ENCODE results near the gene SUPT20HL1. TPM values are rescaled to one million over a fixed set of nuclear protein-coding genes. Genes with fewer than 3 reads are reported as not detected.
"Not testable (repeated sequence)": the region's sequence is repeated elsewhere in the genome, so short reads cannot be mapped to it uniquely, and the experiment has no call there.

SUPT20HL1 gene
- total and polyA plus RNA-seq, 3 donors from 2014 or later, result 0.99 to 3.1 (median 1.5) TPM

DNA sequence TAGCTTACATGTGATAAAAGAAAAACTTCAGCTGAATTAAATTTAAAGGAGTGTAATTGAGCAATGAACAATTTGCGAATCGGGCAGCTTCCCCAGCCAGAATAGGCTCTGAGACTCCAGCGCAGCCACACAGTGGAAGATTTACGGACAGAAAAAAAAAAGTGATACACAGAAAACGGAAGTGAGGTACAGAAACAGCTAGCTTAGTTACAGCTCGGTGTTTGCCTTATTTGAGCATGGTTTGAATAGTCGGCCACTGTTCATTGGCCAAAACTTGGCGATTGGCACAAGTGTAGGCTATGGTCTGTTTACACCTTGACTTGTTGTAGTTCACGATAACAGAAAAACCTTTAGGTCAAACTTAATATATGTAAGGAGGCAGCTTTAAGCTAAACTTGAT is 16.7 kb upstream of the SUPT20HL1 start:
- H3K9me3 ChIP-seq, result no peaks in the 10 kb centered on the region
- no peak overlapping the region for H3K27ac ChIP-seq
- no peak overlapping the region for H3K4me3 ChIP-seq
- no peak for DNase-seq
- H3K36me3 ChIP-seq (ENCODE audit: low read depth, missing control alignments), result no peaks in the 10 kb centered on the region
- no peaks in the 10 kb centered on the region for H3K4me1 ChIP-seq
- no peak for TF ChIP-seq POLR2A (IDR thresholded peaks at IDR 0.05)
- TF ChIP-seq, protein P1, sequence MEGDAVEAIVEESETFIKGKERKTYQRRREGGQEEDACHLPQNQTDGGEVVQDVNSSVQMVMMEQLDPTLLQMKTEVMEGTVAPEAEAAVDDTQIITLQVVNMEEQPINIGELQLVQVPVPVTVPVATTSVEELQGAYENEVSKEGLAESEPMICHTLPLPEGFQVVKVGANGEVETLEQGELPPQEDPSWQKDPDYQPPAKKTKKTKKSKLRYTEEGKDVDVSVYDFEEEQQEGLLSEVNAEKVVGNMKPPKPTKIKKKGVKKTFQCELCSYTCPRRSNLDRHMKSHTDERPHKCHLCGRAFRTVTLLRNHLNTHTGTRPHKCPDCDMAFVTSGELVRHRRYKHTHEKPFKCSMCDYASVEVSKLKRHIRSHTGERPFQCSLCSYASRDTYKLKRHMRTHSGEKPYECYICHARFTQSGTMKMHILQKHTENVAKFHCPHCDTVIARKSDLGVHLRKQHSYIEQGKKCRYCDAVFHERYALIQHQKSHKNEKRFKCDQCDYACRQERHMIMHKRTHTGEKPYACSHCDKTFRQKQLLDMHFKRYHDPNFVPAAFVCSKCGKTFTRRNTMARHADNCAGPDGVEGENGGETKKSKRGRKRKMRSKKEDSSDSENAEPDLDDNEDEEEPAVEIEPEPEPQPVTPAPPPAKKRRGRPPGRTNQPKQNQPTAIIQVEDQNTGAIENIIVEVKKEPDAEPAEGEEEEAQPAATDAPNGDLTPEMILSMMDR (IDR thresholded peaks at IDR 0.05), result no peak
- WGBS, 2 donors, result 78 to 81% methylated on average over 9 of the region's 9 CpGs
- no peaks in the 10 kb centered on the region for H3K27me3 ChIP-seq
- intact Hi-C loops (cut with DNase I; ENCODE audit: low total_unique reads), result no loop called here

DNA sequence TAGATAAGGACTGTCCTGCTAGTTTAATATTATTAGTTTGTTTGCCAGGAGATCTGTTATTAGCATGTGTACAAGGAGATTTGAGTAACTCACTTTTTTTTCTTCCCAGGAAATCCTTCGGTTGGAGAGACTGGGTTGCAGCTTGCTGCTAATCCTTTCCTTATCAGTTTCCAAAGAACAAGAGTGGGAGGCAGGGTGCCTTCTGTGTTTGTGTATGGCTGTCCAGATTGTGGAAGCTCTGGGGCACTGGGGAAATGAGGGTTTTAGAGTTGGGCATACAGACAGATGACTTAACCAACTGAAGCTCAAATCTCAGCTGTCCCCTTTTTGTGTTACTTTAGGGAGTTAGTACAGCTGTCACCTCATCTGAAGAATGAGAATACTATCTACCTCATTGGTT is 12.6 kb upstream of the SUPT20HL1 start:
- no peaks in the 10 kb centered on the region for H3K9me3 ChIP-seq
- no peak overlapping the region for H3K4me3 ChIP-seq
- no peak for TF ChIP-seq POLR2A (IDR thresholded peaks at IDR 0.05)
- TF ChIP-seq, protein P1 (IDR thresholded peaks at IDR 0.05), result no peak
- no peaks in the 10 kb centered on the region for H3K36me3 ChIP-seq (ENCODE audit: low read depth, missing control alignments)
- 13 to 14% methylated on average over 1 of the region's 1 CpG for WGBS, 2 donors
- H3K27me3 ChIP-seq, result no peaks in the 10 kb centered on the region
- intact Hi-C loops (cut with DNase I; ENCODE audit: low total_unique reads), result no loop called here
- peak overlapping the region; percentile 31 to 53 for H3K27ac ChIP-seq
- no peaks in the 10 kb centered on the region for H3K4me1 ChIP-seq
- DNase-seq, result peak; percentile 61

DNA sequence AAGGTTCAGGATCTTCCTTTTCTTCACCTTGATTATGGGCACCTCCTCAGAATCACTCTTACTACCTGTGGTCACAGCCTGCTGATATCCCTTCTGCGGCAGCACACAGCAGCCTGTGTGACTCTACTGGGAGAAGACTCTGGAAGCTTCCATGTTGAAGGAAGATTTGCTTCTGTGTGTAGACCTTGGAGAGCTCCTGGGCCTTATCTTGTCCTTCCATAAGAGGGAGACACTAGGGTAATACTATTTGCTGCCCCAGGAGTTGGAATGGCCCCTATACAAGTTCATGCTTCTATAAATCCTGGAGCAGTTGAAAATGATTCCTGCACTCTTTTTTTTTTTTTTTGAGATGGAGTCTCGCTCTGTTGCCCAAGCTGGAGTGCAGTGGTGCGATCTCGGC is 10.2 kb upstream of the SUPT20HL1 start:
- DNase-seq, result no peak
- Histone ChIP-seq H3K4me1 (no peaks in the 10 kb centered on the region), H3K27me3 (no peaks in the 10 kb centered on the region), H3K36me3 (ENCODE audit: low read depth, missing control alignments) (no peaks in the 10 kb centered on the region), H3K9me3 (no peaks in the 10 kb centered on the region), H3K27ac (no peak overlapping the region), H3K4me3 (no peak overlapping the region)
- intact Hi-C loops (cut with DNase I; ENCODE audit: low total_unique reads), result no loop called here
- TF ChIP-seq, protein P1 (IDR thresholded peaks at IDR 0.05), result no peak
- no peak for TF ChIP-seq POLR2A (IDR thresholded peaks at IDR 0.05)
- WGBS, 2 donors, result 97 to 100% methylated on average over 3 to 4 of the region's 4 CpGs

GRCh38 chrX:24355095-24355494 is 5.3 kb upstream of the SUPT20HL1 start:
- no peak overlapping the region for H3K4me3 ChIP-seq
- H3K36me3 ChIP-seq (ENCODE audit: low read depth, missing control alignments), result no peaks in the 10 kb centered on the region
- 92 to 94% methylated on average over 8 of the region's 8 CpGs for WGBS, 2 donors
- TF ChIP-seq, protein P1 (IDR thresholded peaks at IDR 0.05), result no peak
- TF ChIP-seq POLR2A (IDR thresholded peaks at IDR 0.05), result no peak
- DNase-seq, result no peak
- H3K27me3 ChIP-seq, result no peaks in the 10 kb centered on the region
- no peaks in the 10 kb centered on the region for H3K9me3 ChIP-seq
- intact Hi-C loops (cut with DNase I; ENCODE audit: low total_unique reads), result no loop called here
- no peak overlapping the region for H3K27ac ChIP-seq
- no peaks in the 10 kb centered on the region for H3K4me1 ChIP-seq

DNA sequence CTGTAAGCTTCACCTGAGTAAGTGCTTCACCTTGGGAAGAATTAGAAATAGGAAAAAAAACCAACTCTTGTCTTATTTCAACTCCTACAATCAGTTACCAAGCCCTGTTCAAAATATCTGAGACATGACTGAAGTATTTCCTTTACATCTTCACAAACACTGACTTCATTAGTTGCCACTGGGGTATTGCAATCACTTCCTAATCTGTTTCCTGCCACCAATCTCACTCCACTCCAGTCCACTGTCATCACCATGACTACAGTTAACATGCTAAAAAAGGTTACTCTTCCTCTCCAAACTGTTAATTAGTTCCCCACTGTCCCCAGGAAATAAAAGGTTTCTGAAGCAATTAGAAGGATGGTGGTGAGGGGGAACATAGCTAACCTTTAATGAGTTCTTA is 3.3 kb upstream of the SUPT20HL1 start:
- H3K4me1 ChIP-seq, result no peaks in the 10 kb centered on the region
- DNase-seq, result no peak

DNA sequence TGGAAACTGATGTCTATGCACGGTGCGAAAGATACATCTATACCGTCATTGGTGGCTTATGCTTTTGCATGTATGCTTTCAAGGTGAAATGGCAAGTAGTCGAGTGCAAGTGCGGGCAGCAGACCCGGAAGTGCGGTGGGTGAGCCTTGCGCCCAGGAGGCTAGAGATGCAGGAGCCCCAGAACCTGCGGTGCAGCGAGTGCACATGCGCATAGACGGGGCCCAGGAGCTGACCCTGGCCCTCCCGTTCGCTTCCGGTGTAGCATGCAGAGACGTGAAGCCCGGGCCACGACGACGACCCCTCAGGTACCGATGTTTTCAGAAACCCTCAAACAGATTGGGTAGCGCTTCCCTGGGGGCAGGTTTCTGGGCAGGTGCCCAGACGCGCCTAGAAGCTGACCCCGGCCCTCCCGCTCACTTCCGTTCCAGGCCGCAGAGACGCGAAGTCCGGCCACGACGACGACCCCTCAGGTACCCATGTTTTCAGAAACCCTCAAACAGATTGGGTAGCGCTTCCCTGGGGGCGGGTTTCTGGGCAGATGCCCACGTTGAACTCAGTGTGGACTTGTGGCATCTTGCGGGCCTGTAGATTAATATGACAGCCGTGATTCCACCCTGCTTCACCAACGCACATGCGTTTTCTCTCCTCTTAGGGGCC is 1.8 kb downstream of the SUPT20HL1 start:
- DNase-seq; H3K9me3 ChIP-seq; H3K27ac ChIP-seq; H3K27me3 ChIP-seq; H3K4me3 ChIP-seq; H3K4me1 ChIP-seq; intact Hi-C loops (cut with DNase I; ENCODE audit: low total_unique reads); H3K36me3 ChIP-seq (ENCODE audit: low read depth, missing control alignments): not testable (repeated sequence)
- 60 to 66% methylated on average over 1 to 29 of the region's 41 CpGs for WGBS, 2 donors

More for the DNA sequence above, 3.3 kb upstream of the SUPT20HL1 start:
- intact Hi-C loops (cut with DNase I; ENCODE audit: low total_unique reads), result no loop called here
- no peaks in the 10 kb centered on the region for H3K36me3 ChIP-seq (ENCODE audit: low read depth, missing control alignments)
- TF ChIP-seq POLR2A (IDR thresholded peaks at IDR 0.05), result no peak
- TF ChIP-seq, protein P1 (IDR thresholded peaks at IDR 0.05), result no peak
- no peak overlapping the region for H3K4me3 ChIP-seq
- H3K27ac ChIP-seq, result no peak overlapping the region
- no peaks in the 10 kb centered on the region for H3K9me3 ChIP-seq
- no peaks in the 10 kb centered on the region for H3K27me3 ChIP-seq

- H3K4me1 ChIP-seq; H3K36me3 ChIP-seq (ENCODE audit: low read depth, missing control alignments); DNase-seq; H3K9me3 ChIP-seq; H3K4me3 ChIP-seq; H3K27ac ChIP-seq; intact Hi-C loops (cut with DNase I; ENCODE audit: low total_unique reads); H3K27me3 ChIP-seq: not testable (repeated sequence)
- 39 to 46% methylated on average over 3 to 11 of the region's 16 CpGs for WGBS, 2 donors
These were observed 3.2 kb downstream of the SUPT20HL1 start for GRCh38 chrX:24363432-24364181.

All from testis (tissue), 3 donors.